Sigmoid colon (tissue), 4 donors: ENCODE measurements around the gene PAK5.

ENCODE experiments used
- EP300 ChIP-seq, 4 donors: sonication (generic); formaldehyde crosslinking; IDR thresholded peaks; one replicate each; pipeline ENCODE4 v1.6.1; 2017; ENCODE audit warnings: antibody characterized with exemption in 4 of 4
- POLR2AphosphoS5 ChIP-seq, 4 donors: sonication (generic); formaldehyde crosslinking; IDR thresholded peaks; one replicate each; pipeline ENCODE4 v1.6.1; 2017; ENCODE audit warnings: antibody characterized with exemption in 4 of 4
- TF ChIP-seq, protein P1 (sequence below), 4 experiments: fragments of 450-650 bp in 3 of 4; fragments of 200-600 bp in 1 of 4; IDR thresholded peaks; one replicate each; pipeline ENCODE4 v1.5.1; 2016 to 2019; ENCODE audit warnings: antibody characterized with exemption in 4 of 4, mild to moderate bottlenecking in 3 of 4, moderate library complexity in 2 of 4

DNA sequence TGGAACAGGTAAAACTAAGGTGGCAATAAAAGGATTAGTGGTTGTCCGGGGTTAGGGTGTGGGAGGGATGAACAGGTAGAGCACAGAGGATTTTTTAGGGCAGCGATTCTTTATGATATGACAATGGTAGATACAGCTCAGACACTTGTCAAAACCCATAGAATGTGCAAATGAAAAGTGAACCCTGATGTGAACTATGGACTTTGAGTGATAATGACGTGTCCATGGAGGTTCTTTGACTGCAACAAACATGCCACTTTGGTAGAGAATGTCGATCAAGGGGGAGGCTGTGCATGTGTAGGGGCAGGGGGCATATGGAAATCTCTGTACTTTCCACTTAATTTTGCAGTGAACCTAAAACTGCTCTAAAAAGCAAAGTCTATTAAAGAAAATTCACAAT is 223.8 kb downstream of the PAK5 start:
- TF ChIP-seq EP300 (IDR thresholded peaks at IDR 0.05) (no peak), POLR2AphosphoS5 (IDR thresholded peaks at IDR 0.05) (no peak)
- TF ChIP-seq, protein P1, sequence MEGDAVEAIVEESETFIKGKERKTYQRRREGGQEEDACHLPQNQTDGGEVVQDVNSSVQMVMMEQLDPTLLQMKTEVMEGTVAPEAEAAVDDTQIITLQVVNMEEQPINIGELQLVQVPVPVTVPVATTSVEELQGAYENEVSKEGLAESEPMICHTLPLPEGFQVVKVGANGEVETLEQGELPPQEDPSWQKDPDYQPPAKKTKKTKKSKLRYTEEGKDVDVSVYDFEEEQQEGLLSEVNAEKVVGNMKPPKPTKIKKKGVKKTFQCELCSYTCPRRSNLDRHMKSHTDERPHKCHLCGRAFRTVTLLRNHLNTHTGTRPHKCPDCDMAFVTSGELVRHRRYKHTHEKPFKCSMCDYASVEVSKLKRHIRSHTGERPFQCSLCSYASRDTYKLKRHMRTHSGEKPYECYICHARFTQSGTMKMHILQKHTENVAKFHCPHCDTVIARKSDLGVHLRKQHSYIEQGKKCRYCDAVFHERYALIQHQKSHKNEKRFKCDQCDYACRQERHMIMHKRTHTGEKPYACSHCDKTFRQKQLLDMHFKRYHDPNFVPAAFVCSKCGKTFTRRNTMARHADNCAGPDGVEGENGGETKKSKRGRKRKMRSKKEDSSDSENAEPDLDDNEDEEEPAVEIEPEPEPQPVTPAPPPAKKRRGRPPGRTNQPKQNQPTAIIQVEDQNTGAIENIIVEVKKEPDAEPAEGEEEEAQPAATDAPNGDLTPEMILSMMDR (IDR thresholded peaks at IDR 0.05) = no peak
